GM10266 (cell line): Measurements from ENCODE around the gene MYO1G.

ENCODE experiments used
- DNase-seq: peaks from one replicate; pipeline ENCODE4 v3.0.0; 2012; ENCODE audit errors: extremely low spot score
- CTCF ChIP-seq: IDR thresholded peaks from 2 replicates; pipeline ENCODE4 v1.5.1; 2012; ENCODE audit warnings: mild to moderate bottlenecking, low read depth; ENCODE audit not compliant: control insufficient read depth, insufficient read depth; ENCODE audit errors: missing control alignments

The MYO1G gene

GRCh38 chr7:45021604-45022296 lies 42.9 kb upstream of the MYO1G start:
- no peak for DNase-seq
- TF ChIP-seq CTCF, result no peak

- TF ChIP-seq CTCF, result no peak
- DNase-seq, result no peak
Measured at GRCh38 chr7:45020915-45021314, 42.1 kb upstream of the MYO1G start.

GRCh38 chr7:45017253-45017652 lies 38.4 kb upstream of the MYO1G start:
- no peak for DNase-seq
- TF ChIP-seq CTCF, result no peak

GRCh38 chr7:45015313-45015712 lies 36.5 kb upstream of the MYO1G start:
- DNase-seq, result no peak
- TF ChIP-seq CTCF, result no peak

GRCh38 chr7:45013465-45013967 lies 34.7 kb upstream of the MYO1G start:
- no peak for DNase-seq
- TF ChIP-seq CTCF, result no peak

GRCh38 chr7:45007571-45008328 lies 28.9 kb upstream of the MYO1G start:
- no peak for TF ChIP-seq CTCF
- no peak for DNase-seq

GRCh38 chr7:45007106-45007505 lies 28.3 kb upstream of the MYO1G start:
- no peak for TF ChIP-seq CTCF
- no peak for DNase-seq
